ENCODE results near the gene MT1G. TPM values are rescaled to one million over a fixed set of nuclear protein-coding genes. Genes with fewer than 3 reads are reported as not detected.

MT1G gene
- total RNA-seq, 4 donors from 2014 or later = 17.8 to 5,605 (median 130) TPM

GRCh38 chr16:56684256-56684925 is 16.5 kb upstream of the MT1G start:
- no peak for DNase-seq
- H3K4me1 ChIP-seq = peaks cover 0 to 17% (median 8%) of the 10 kb centered on the region in 4 donors
- H3K27me3 ChIP-seq = no peaks in the 10 kb centered on the region
- H3K27ac ChIP-seq = peak overlapping the region in 1 of 4 donors; percentile 13
- H3K4me3 ChIP-seq = peak overlapping the region in 1 of 4 donors; percentile 69
- H3K36me3 ChIP-seq = no peaks in the 10 kb centered on the region
- peaks cover 0 to 3% (median 0%) of the 10 kb centered on the region in 4 donors for H3K9me3 ChIP-seq
- no peak for TF ChIP-seq CTCF (IDR thresholded peaks at IDR 0.05)
- no peak for TF ChIP-seq POLR2A (IDR thresholded peaks at IDR 0.05)

GRCh38 chr16:56683424-56684172 is 15.7 kb upstream of the MT1G start:
- TF ChIP-seq CTCF (IDR thresholded peaks at IDR 0.05) = no peak
- TF ChIP-seq POLR2A (IDR thresholded peaks at IDR 0.05) = no peak
- Histone ChIP-seq H3K36me3 (no peaks in the 10 kb centered on the region), H3K27me3 (no peaks in the 10 kb centered on the region), H3K4me1 (peaks cover 0 to 17% (median 8%) of the 10 kb centered on the region in 4 donors), H3K9me3 (peaks cover 0 to 3% (median 0%) of the 10 kb centered on the region in 4 donors), H3K27ac (no peak overlapping the region), H3K4me3 (peak overlapping the region; percentile 39 to 69 (median 56))
- DNase-seq = no peak

GRCh38 chr16:56682703-56683397 is 15.0 kb upstream of the MT1G start:
- Histone ChIP-seq H3K27ac (peak overlapping the region; percentile 65 to 80 (median 74)), H3K9me3 (peaks cover 0 to 3% (median 0%) of the 10 kb centered on the region in 4 donors), H3K27me3 (no peaks in the 10 kb centered on the region), H3K36me3 (no peaks in the 10 kb centered on the region), H3K4me1 (peaks cover 0 to 17% (median 8%) of the 10 kb centered on the region in 4 donors), H3K4me3 (peak overlapping the region; percentile 39 to 69 (median 56))
- no peak for DNase-seq
- TF ChIP-seq CTCF (IDR thresholded peaks at IDR 0.05) (no peak), POLR2A (IDR thresholded peaks at IDR 0.05) (no peak)

- DNase-seq = peak; percentile 82 to 98 (median 95)
- Histone ChIP-seq H3K4me1 (peaks cover 0 to 17% (median 8%) of the 10 kb centered on the region in 4 donors), H3K27ac (peak within 1 kb of the TSS; percentile 65 to 80 (median 74)), H3K36me3 (no peaks in the 10 kb centered on the region), H3K4me3 (peak within 1 kb of the TSS; percentile 39 to 69 (median 56)), H3K9me3 (peaks cover 0 to 3% (median 0%) of the 10 kb centered on the region in 4 donors), H3K27me3 (no peaks in the 10 kb centered on the region)
- TF ChIP-seq POLR2A (IDR thresholded peaks at IDR 0.05) (peak; percentile 77 to 81), CTCF (IDR thresholded peaks at IDR 0.05) (peak in 1 of 6 experiments; percentile 2)
These were observed 14.3 kb upstream of the MT1G start, which contains the start of gene MT1X for GRCh38 chr16:56681939-56682702. Gene MT1X (plus strand): TSS chr16:56682470. CDS start chr16:56682541, 71 bp downstream.

GRCh38 chr16:56679818-56680217 is 12.0 kb upstream of the MT1G start:
- no peak for DNase-seq
- Histone ChIP-seq H3K27ac (no peak overlapping the region), H3K27me3 (peaks cover 0 to 6% of the 10 kb centered on the region in 2 donors), H3K36me3 (no peaks in the 10 kb centered on the region), H3K4me1 (peaks cover 0 to 26% (median 11%) of the 10 kb centered on the region in 4 donors), H3K4me3 (no peak overlapping the region), H3K9me3 (no peaks in the 10 kb centered on the region)
- TF ChIP-seq CTCF (IDR thresholded peaks at IDR 0.05) = no peak
- TF ChIP-seq POLR2A (IDR thresholded peaks at IDR 0.05) = no peak
